Measurements from ENCODE around the gene EVI2B.

DNA sequence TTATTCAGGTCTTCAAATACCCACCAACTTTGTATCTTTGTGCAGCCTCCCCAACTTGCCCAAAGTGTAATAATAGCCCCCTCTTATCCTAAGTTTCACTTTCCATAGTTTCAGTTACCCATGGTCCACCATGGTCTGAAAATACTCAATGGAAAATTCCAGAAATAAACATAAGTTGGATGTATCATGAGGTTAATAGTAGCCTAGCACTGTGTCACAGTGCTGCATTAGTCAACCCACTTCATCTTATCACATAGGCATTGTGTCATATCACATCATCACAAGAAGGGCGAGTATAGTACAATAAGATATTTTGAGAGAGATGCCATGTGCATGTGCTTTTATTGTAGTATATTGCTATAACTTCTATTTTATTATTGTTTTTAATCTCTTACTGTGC lies 38.7 kb downstream of the EVI2B start:
- no peak for TF ChIP-seq EZH2 (IDR thresholded peaks at IDR 0.05; ENCODE audit: insufficient read depth, poor library complexity, severe bottlenecking)
- TF ChIP-seq EZH2phosphoT487 (IDR thresholded peaks at IDR 0.05; ENCODE audit: insufficient read depth, low read depth) = no peak

Data from GM23248 (cell line).